IMR-90 (cell line): ENCODE data around the gene GNAO1. TPM values are rescaled to one million over a fixed set of nuclear protein-coding genes. Genes with fewer than 3 reads are reported as not detected.

Experiments
- ATAC-seq: fragments of 200-7000 bp; cut with Tn5 transposase; 2 replicates; pipeline ENCODE4 v1.9.1; 2020; ENCODE audit warnings: low read depth, mild to moderate bottlenecking, moderate library complexity
- BruUV-seq: library from RNA; stranded (reverse); fragments of 400-500 nt; replicated peaks from 2 replicates; lab custom pipeline; 2021; lab: Mats Ljungman, UMichigan
- CTCF ChIA-PET: fragments of 300-600 bp; formaldehyde crosslinking; extraction: SDS; loops from one replicate; lab custom pipeline; 2021; ENCODE audit warnings: antibody characterized with exemption; lab: Yijun Ruan, JAX
- POLR2A ChIA-PET: fragments of 300-600 bp; sonication (Branson Sonifier 250); formaldehyde crosslinking; loops from one replicate; lab custom pipeline; 2022; ENCODE audit warnings: antibody characterized with exemption; ENCODE audit not compliant: unreplicated experiment; lab: Charles Lee
- DNase-seq: peaks from one replicate; pipeline ENCODE4 v3.0.0; 2013
- H2AFZ ChIP-seq: replicated peaks from 2 replicates; pipeline ENCODE3; 2013; ENCODE audit warnings: low read length, mild to moderate bottlenecking; ENCODE audit not compliant: poor library complexity
- H2AK5ac ChIP-seq: 2 replicates; pipeline ENCODE4 v1.6.1; 2013; ENCODE audit warnings: low read depth, low read length, inconsistent platforms
- H2AK9ac ChIP-seq: replicated peaks from 2 replicates; pipeline ENCODE3; 2013; ENCODE audit warnings: mild to moderate bottlenecking, low read depth, low read length, moderate library complexity; ENCODE audit not compliant: poor library complexity
- H2BK120ac ChIP-seq: 2 replicates; pipeline ENCODE4 v1.6.1; 2013; ENCODE audit warnings: low read depth, low read length, inconsistent platforms
- H2BK15ac ChIP-seq: 3 replicates; pipeline ENCODE4 v1.6.1; 2013; ENCODE audit warnings: low read depth, low read length, inconsistent platforms
- H2BK20ac ChIP-seq: 2 replicates; pipeline ENCODE4 v1.6.1; 2013; ENCODE audit warnings: low read depth, mild to moderate bottlenecking, inconsistent platforms, low read length, moderate library complexity
- H2BK5ac ChIP-seq: 2 replicates; pipeline ENCODE4 v1.6.1; 2013; ENCODE audit warnings: mild to moderate bottlenecking, low read depth, low read length, inconsistent platforms; ENCODE audit not compliant: poor library complexity, severe bottlenecking
- H3K14ac ChIP-seq: replicated peaks from 2 replicates; pipeline ENCODE4 v1.6.1; 2013; ENCODE audit warnings: low read depth, low read length, inconsistent platforms
- H3K18ac ChIP-seq: 2 replicates; pipeline ENCODE4 v1.6.1; 2013; ENCODE audit warnings: low read depth, low read length, control low read depth
- H3K23ac ChIP-seq: 2 replicates; pipeline ENCODE4 v1.6.1; 2013; ENCODE audit warnings: low read depth, low read length, inconsistent platforms
- H3K27ac ChIP-seq: 2 replicates; pipeline ENCODE4 v1.5.1; 2013; ENCODE audit warnings: mild to moderate bottlenecking, control low read depth, low read length; ENCODE audit not compliant: insufficient read depth
- H3K27me3 ChIP-seq: 2 replicates; pipeline ENCODE4 v1.6.1; 2013; ENCODE audit warnings: low read length; ENCODE audit not compliant: control insufficient read depth, insufficient read depth
- H3K36me3 ChIP-seq: 2 replicates; pipeline ENCODE4 v1.6.1; 2013; ENCODE audit warnings: low read length, mixed read lengths; ENCODE audit not compliant: control insufficient read depth, insufficient read depth
- H3K4ac ChIP-seq: 2 replicates; pipeline ENCODE4 v1.6.1; 2013; ENCODE audit warnings: low read depth, low read length, inconsistent platforms
- H3K4me1 ChIP-seq: 2 replicates; pipeline ENCODE4 v1.6.1; 2013; ENCODE audit warnings: low read length, mixed read lengths; ENCODE audit not compliant: control insufficient read depth, insufficient read depth
- H3K4me2 ChIP-seq: 2 replicates; pipeline ENCODE4 v1.6.1; 2013; ENCODE audit warnings: low read depth, mild to moderate bottlenecking, control low read depth, low read length, moderate library complexity
- H3K4me3 ChIP-seq: 2 replicates; pipeline ENCODE4 v1.5.1; 2013; ENCODE audit warnings: low read depth, mild to moderate bottlenecking, control low read depth, low read length, moderate library complexity; ENCODE audit not compliant: insufficient read depth
- H3K56ac ChIP-seq: 2 replicates; pipeline ENCODE4 v1.6.1; 2013; ENCODE audit warnings: low read length, inconsistent platforms; ENCODE audit not compliant: insufficient read depth; ENCODE audit errors: extremely low read depth
- H3K79me1 ChIP-seq, 2 experiments: 2 replicates each; pipeline ENCODE4 v1.6.1; 2013; ENCODE audit warnings: low read length in 2 of 2, inconsistent platforms in 1 of 2, low read depth in 1 of 2
- H3K9ac ChIP-seq: 2 replicates; pipeline ENCODE4 v1.6.1; 2013; ENCODE audit warnings: low read depth, low read length, control low read depth
- H3K9me1 ChIP-seq: 2 replicates; pipeline ENCODE4 v1.6.1; 2013; ENCODE audit warnings: low read length, inconsistent platforms; ENCODE audit not compliant: insufficient read depth
- H3K9me3 ChIP-seq: 2 replicates; pipeline ENCODE4 v1.6.1; 2013; ENCODE audit warnings: low read length; ENCODE audit not compliant: control insufficient read depth, insufficient read depth
- H4K20me1 ChIP-seq: 2 replicates; pipeline ENCODE4 v1.6.1; 2013; ENCODE audit warnings: low read length, inconsistent platforms; ENCODE audit not compliant: insufficient read depth
- H4K5ac ChIP-seq: 2 replicates; pipeline ENCODE4 v1.6.1; 2013; ENCODE audit warnings: mild to moderate bottlenecking, low read depth, low read length, control low read depth
- H4K8ac ChIP-seq, 2 experiments: 2 replicates each; pipeline ENCODE4 v1.6.1; 2013; ENCODE audit warnings: low read depth in 2 of 2, low read length in 2 of 2, control low read depth in 1 of 2, inconsistent platforms in 1 of 2
- H4K91ac ChIP-seq: 2 replicates; pipeline ENCODE4 v1.6.1; 2013; ENCODE audit warnings: low read depth, low read length, inconsistent platforms; ENCODE audit not compliant: insufficient read depth
- CHD1 ChIP-seq: IDR thresholded peaks from 2 replicates; pipeline ENCODE4 v1.6.1; 2012; ENCODE audit warnings: low read depth, low read length, improper control_type of control experiment
- CTCF ChIP-seq: conservative IDR thresholded peaks from 2 replicates; pipeline ENCODE4 v1.5.1; 2012; ENCODE audit warnings: mild to moderate bottlenecking, low read depth, low read length, improper control_type of control experiment
- ELK1 ChIP-seq: fragments of 150-350 bp; IDR thresholded peaks from 2 replicates; pipeline ENCODE4 v1.6.1; 2016; ENCODE audit warnings: low read depth, mild to moderate bottlenecking, low read length, moderate library complexity, borderline replicate concordance
- FOS ChIP-seq: fragments of 150-350 bp; IDR thresholded peaks from 2 replicates; pipeline ENCODE4 v1.6.1; 2016; ENCODE audit warnings: low read depth, low read length
- MAFK ChIP-seq: IDR thresholded peaks from 2 replicates; pipeline ENCODE4 v1.6.1; 2012; ENCODE audit warnings: low read depth, low read length, improper control_type of control experiment
- MAZ ChIP-seq: IDR thresholded peaks from 2 replicates; pipeline ENCODE4 v1.6.1; 2012; ENCODE audit warnings: low read depth, mild to moderate bottlenecking, low read length, improper control_type of control experiment, moderate library complexity, borderline replicate concordance
- MXI1 ChIP-seq: IDR thresholded peaks from 2 replicates; pipeline ENCODE4 v1.6.1; 2012; ENCODE audit warnings: low read depth, mild to moderate bottlenecking, low read length, moderate library complexity, borderline replicate concordance
- NFE2L2 ChIP-seq: fragments of 150-350 bp; IDR thresholded peaks from 2 replicates; pipeline ENCODE4 v1.6.1; 2016; ENCODE audit warnings: low read depth, mild to moderate bottlenecking, low read length
- POLR2A ChIP-seq: IDR thresholded peaks from 2 replicates; pipeline ENCODE4 v1.6.1; 2012; ENCODE audit warnings: mild to moderate bottlenecking, low read depth, low read length
- RAD21 ChIP-seq: IDR thresholded peaks from 2 replicates; pipeline ENCODE4 v1.6.1; 2012; ENCODE audit warnings: low read length, improper control_type of control experiment
- RFX5 ChIP-seq: IDR thresholded peaks from 2 replicates; pipeline ENCODE4 v1.8.0; 2012; ENCODE audit warnings: low read depth, mild to moderate bottlenecking, low read length, moderate library complexity
- SMC3 ChIP-seq: fragments of 150-350 bp; IDR thresholded peaks from 2 replicates; pipeline ENCODE4 v1.6.1; 2016; ENCODE audit warnings: low read depth, mild to moderate bottlenecking, antibody characterized with exemption, low read length, moderate library complexity
- USF2 ChIP-seq: fragments of 150-350 bp; IDR thresholded peaks from 2 replicates; pipeline ENCODE4 v1.6.1; 2017; ENCODE audit warnings: mild to moderate bottlenecking, antibody characterized with exemption, low read length, low read depth
- WGBS, 2 experiments: methylation state at CpG; one replicate each; pipeline versions ENCODE4 v1.1.5 to v1.1.7; 2013; ENCODE audit warnings: missing lambda C conversion rate in 2 of 2; ENCODE audit not compliant: insufficient read length in 1 of 2; ENCODE audit errors: extremely low coverage in 2 of 2; 5-methylcytosine and 5-hydroxymethylcytosine counted together
- dilution Hi-C: fragments of 300-500 bp; cut with HindIII; formaldehyde crosslinking; loops from one replicate; pipeline ENCODE4 v1.14.3; 2018; ENCODE audit warnings: low sequenced_read_pairs; ENCODE audit not compliant: unreplicated experiment
- in situ Hi-C: fragments of 300-500 bp; cut with MboI; formaldehyde crosslinking; loops from 3 replicates; pipeline ENCODE4 v1.14.3; 2019; ENCODE audit warnings: low sequenced_read_pairs, inconsistent platforms, mixed read lengths
- intact Hi-C: fragments of 100-400 bp; cut with micrococcal nuclease; formaldehyde crosslinking; loops from 2 replicates; pipeline ENCODE4 v1.10.0; 2022
- polyA plus RNA-seq, 3 experiments: library from polyadenylated mRNA; depleted of rRNA; stranded (reverse); fragments of >200 nt; gene quantifications; 2 replicates each; pipeline ENCODE4 v1.2.3, GENCODE V29; 2012; ENCODE audit warnings: low replicate concordance in 1 of 3
- total RNA-seq: library from RNA; depleted of rRNA; stranded (reverse); fragments of >200 nt; gene quantifications from 2 replicates; pipeline ENCODE4 v1.2.3, GENCODE V29; 2012

GNAO1 gene
- total and polyA plus RNA-seq, 2 of the 4 experiments (the other 2 are of a cell fraction), result under 0.01 to 0.07 TPM

GRCh38 chr16:56199164-56199563 lies 7.9 kb downstream of the GNAO1 start:
- Histone ChIP-seq H3K23ac (no peak overlapping the region), H3K79me1 (no peaks in the 10 kb centered on the region), H3K4me1 (no peaks in the 10 kb centered on the region), H2AFZ (no peak overlapping the region), H4K8ac (no peak overlapping the region), H4K5ac (no peak overlapping the region), H2BK120ac (no peak overlapping the region), H3K56ac (no peak overlapping the region), H2AK5ac (no peak overlapping the region), H3K27ac (no peak overlapping the region), H2BK5ac (no peak overlapping the region), H3K4me2 (no peak overlapping the region), H4K91ac (no peak overlapping the region), H3K14ac (no peak overlapping the region), H2BK15ac (no peak overlapping the region), H3K36me3 (no peaks in the 10 kb centered on the region), H3K9ac (no peak overlapping the region), H3K4me3 (no peak overlapping the region), H3K9me1 (no peaks in the 10 kb centered on the region), H4K20me1 (no peaks in the 10 kb centered on the region), H2AK9ac (no peak overlapping the region), H3K4ac (no peak overlapping the region), H3K9me3 (0 out of 2 replicates have a peak, but pooled peaks cover under 1% of the 10 kb centered on the region), H2BK20ac (no peak overlapping the region), H3K27me3 (peaks cover 20% of the 10 kb centered on the region), H3K18ac (no peak overlapping the region)
- intact Hi-C loops, result no loop called here
- no peak for TF ChIP-seq RAD21
- TF ChIP-seq NFE2L2, result no peak
- TF ChIP-seq MAFK, result no peak
- TF ChIP-seq SMC3, result no peak
- TF ChIP-seq CHD1, result no peak
- no peak for TF ChIP-seq CTCF
- no peak for TF ChIP-seq MXI1
- no peak for TF ChIP-seq MAZ
- no peak for TF ChIP-seq USF2
- no peak for TF ChIP-seq ELK1
- TF ChIP-seq FOS, result no peak
- TF ChIP-seq POLR2A, result no peak
- no peak for TF ChIP-seq RFX5
- in situ Hi-C loops, result no loop called here
- CTCF ChIA-PET, result no interaction called here
- ATAC-seq (no peak), DNase-seq (no peak)
- POLR2A ChIA-PET, result no interaction called here
- dilution Hi-C loops, result no loop called here
- WGBS, 2 experiments, result 50% methylated on average over 2 of the region's 2 CpGs; no CpG with 5 or more reads in 1 of the 2 experiments
- BruUV-seq, result no TSS peak
